Measurements from ENCODE around the gene MKS1. TPM values are rescaled to one million over a fixed set of nuclear protein-coding genes. Genes with fewer than 3 reads are reported as not detected.

MKS1 gene
- total and polyA plus RNA-seq, 2 donors (not counting 3 experiments of a cell fraction or from before 2014, with no cell fraction given): 12.2 to 13.2 TPM

DNA sequence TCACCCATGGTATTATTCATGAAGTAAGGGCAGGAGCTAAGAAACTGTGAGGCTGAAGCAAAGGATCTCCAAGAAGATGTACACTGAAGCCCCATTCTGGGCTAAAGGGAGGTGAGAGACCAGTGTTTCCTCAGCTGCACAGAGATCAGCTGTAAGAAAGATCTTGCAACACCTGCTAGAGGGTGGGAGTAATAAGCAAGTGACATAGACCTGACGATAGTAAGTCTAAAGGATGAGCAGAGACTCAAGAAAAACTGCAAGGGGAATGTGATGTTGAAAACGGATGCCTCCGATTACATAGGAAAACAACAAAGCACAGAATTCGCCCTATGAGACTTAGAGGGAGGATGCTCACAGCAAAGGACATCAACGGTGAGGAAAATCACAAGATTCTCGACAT lies 52.4 kb downstream of the MKS1 start, which contains the start of gene OR4D2:
TSS of gene OR4D2 (plus strand) at position 301 of the 400 bp plus-strand sequence. CDS start 2,674 bp downstream, outside the sequence.
- Histone ChIP-seq H3K4me3 (replicated peaks in 1 of 3; ENCODE audit: insufficient read depth in 1 of 3, low read depth in 1 of 3, low read length in 3 of 3) (no peak within 1 kb of the TSS), H3K4me1 (ENCODE audit: control insufficient read depth, extremely low read depth, insufficient read depth, low read length) (no peaks in the 10 kb centered on the region), H3K9ac (replicated peaks; ENCODE audit: extremely low read depth, insufficient read depth, low read length) (no peak within 1 kb of the TSS), H3K27me3 (ENCODE audit: control insufficient read depth in 2 of 2, insufficient read depth in 2 of 2, low read length in 2 of 2) (peaks cover 6 to 18% of the 10 kb centered on the region in 2 experiments), H3K36me3 (ENCODE audit: control insufficient read depth in 2 of 2, extremely low read depth in 1 of 2, insufficient read depth in 2 of 2, low read length in 2 of 2) (no peaks in the 10 kb centered on the region), H3K9me3 (replicated peaks; ENCODE audit: control insufficient read depth, insufficient read depth, low read length) (no peaks in the 10 kb centered on the region), H3K9me1 (replicated peaks; ENCODE audit: control insufficient read depth, extremely low read depth, insufficient read depth, low read length) (no peaks in the 10 kb centered on the region), H3K4me2 (ENCODE audit: insufficient read depth, low read length) (no peak within 1 kb of the TSS), H4K20me1 (replicated peaks; ENCODE audit: control insufficient read depth, extremely low read depth, insufficient read depth, low read length) (no peaks in the 10 kb centered on the region), H3K27ac (ENCODE audit: insufficient read depth, low read depth, low read length) (no peak within 1 kb of the TSS), H3K79me2 (ENCODE audit: control insufficient read depth, insufficient read depth, low read length) (no peaks in the 10 kb centered on the region), H2AFZ (ENCODE audit: low read depth, low read length) (no peak within 1 kb of the TSS)
- intact Hi-C loops (cut with micrococcal nuclease) (no loop called here), dilution Hi-C loops (cut with MboI; ENCODE audit: extremely low pct_ligation_motif_present, low sequenced_read_pairs) (no loop called here)
- ChIA-PET CTCF (no interaction called here), POLR2A (no interaction called here)
- TF ChIP-seq POLR2AphosphoS5 (IDR thresholded peaks at IDR 0.05; ENCODE audit: insufficient read depth, low read depth, low read length): no peak
- TF ChIP-seq, protein P1, sequence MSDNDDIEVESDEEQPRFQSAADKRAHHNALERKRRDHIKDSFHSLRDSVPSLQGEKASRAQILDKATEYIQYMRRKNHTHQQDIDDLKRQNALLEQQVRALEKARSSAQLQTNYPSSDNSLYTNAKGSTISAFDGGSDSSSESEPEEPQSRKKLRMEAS (IDR thresholded peaks at IDR 0.05; ENCODE audit: insufficient read depth, insufficient read length): no peak
- no peak for TF ChIP-seq EZH2 (IDR thresholded peaks at IDR 0.05; ENCODE audit: borderline replicate concordance, low read depth, low read length, severe bottlenecking)
- no peak for TF ChIP-seq MYC (IDR thresholded peaks at IDR 0.05; ENCODE audit: low read depth, low read length)
- no peak for TF ChIP-seq GATA2 (IDR thresholded peaks at IDR 0.05; ENCODE audit: insufficient read depth, insufficient read length, low read depth, low read length)
- FAIRE-seq (no peak), DNase-seq (ENCODE audit: low read depth, low spot score) (no peak)
- BruUV-seq (replicated peaks): no TSS peak

DNA sequence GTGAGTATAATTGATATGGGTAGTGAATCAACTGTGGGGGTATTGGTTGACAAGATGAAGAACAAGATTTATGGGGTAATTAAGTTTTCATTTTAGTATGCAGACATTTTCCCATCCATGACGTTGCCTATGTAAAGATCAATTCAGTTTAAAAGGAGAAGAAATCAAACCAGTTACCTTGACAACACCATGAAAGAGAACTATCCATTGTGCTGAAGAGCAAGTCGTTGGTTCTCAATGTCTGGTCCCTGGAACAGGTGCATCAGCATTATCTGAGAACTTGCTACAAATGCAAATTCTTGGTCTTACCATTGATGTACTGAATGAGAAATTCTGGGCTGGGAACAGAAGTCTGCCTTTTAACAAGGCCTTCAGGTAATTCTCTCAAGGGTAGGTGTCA lies 53.1 kb downstream of the MKS1 start:
- DNase-seq (ENCODE audit: low read depth, low spot score) (no peak), FAIRE-seq (no peak)
- TF ChIP-seq, protein P2, sequence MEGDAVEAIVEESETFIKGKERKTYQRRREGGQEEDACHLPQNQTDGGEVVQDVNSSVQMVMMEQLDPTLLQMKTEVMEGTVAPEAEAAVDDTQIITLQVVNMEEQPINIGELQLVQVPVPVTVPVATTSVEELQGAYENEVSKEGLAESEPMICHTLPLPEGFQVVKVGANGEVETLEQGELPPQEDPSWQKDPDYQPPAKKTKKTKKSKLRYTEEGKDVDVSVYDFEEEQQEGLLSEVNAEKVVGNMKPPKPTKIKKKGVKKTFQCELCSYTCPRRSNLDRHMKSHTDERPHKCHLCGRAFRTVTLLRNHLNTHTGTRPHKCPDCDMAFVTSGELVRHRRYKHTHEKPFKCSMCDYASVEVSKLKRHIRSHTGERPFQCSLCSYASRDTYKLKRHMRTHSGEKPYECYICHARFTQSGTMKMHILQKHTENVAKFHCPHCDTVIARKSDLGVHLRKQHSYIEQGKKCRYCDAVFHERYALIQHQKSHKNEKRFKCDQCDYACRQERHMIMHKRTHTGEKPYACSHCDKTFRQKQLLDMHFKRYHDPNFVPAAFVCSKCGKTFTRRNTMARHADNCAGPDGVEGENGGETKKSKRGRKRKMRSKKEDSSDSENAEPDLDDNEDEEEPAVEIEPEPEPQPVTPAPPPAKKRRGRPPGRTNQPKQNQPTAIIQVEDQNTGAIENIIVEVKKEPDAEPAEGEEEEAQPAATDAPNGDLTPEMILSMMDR (IDR thresholded peaks at IDR 0.05; ENCODE audit: extremely low read depth in 1 of 2, insufficient read depth in 1 of 2, low read depth in 1 of 2, low read length in 2 of 2): no peak
- no peak for TF ChIP-seq JUN (IDR thresholded peaks at IDR 0.05; ENCODE audit: borderline replicate concordance, insufficient read depth, insufficient read length, low read depth)
- TF ChIP-seq GATA2 (IDR thresholded peaks at IDR 0.05; ENCODE audit: insufficient read depth, insufficient read length, low read depth, low read length): no peak
- TF ChIP-seq POLR2A (IDR thresholded peaks at IDR 0.05; ENCODE audit: low read depth, low read length): no peak
- TF ChIP-seq FOS (IDR thresholded peaks at IDR 0.05; ENCODE audit: borderline replicate concordance, insufficient read depth, low read length): no peak
- TF ChIP-seq, protein P1 (IDR thresholded peaks at IDR 0.05; ENCODE audit: insufficient read depth, insufficient read length): no peak
- TF ChIP-seq POLR2AphosphoS5 (IDR thresholded peaks at IDR 0.05; ENCODE audit: insufficient read depth, low read depth, low read length): no peak
- TF ChIP-seq MYC (IDR thresholded peaks at IDR 0.05; ENCODE audit: low read depth, low read length): no peak
- no peak for TF ChIP-seq EZH2 (IDR thresholded peaks at IDR 0.05; ENCODE audit: borderline replicate concordance, low read depth, low read length, severe bottlenecking)
- no peak overlapping the region for H3K4me3 ChIP-seq (replicated peaks in 1 of 3; ENCODE audit: insufficient read depth in 1 of 3, low read depth in 1 of 3, low read length in 3 of 3)
- H4K20me1 ChIP-seq (replicated peaks; ENCODE audit: control insufficient read depth, extremely low read depth, insufficient read depth, low read length): no peaks in the 10 kb centered on the region
- H2AFZ ChIP-seq (ENCODE audit: low read depth, low read length): no peak overlapping the region
- H3K4me2 ChIP-seq (ENCODE audit: insufficient read depth, low read length): no peak overlapping the region
- dilution Hi-C loops (cut with MboI; ENCODE audit: extremely low pct_ligation_motif_present, low sequenced_read_pairs) (no loop called here), intact Hi-C loops (cut with micrococcal nuclease) (no loop called here)
- POLR2A ChIA-PET: no interaction called here
- CTCF ChIA-PET: no interaction called here
- no peaks in the 10 kb centered on the region for H3K4me1 ChIP-seq (ENCODE audit: control insufficient read depth, extremely low read depth, insufficient read depth, low read length)
- H3K27me3 ChIP-seq (ENCODE audit: control insufficient read depth in 2 of 2, insufficient read depth in 2 of 2, low read length in 2 of 2): peaks cover 6 to 18% of the 10 kb centered on the region in 2 experiments
- no peak overlapping the region for H3K9ac ChIP-seq (replicated peaks; ENCODE audit: extremely low read depth, insufficient read depth, low read length)
- no TSS peak for BruUV-seq (replicated peaks)
- H3K79me2 ChIP-seq (ENCODE audit: control insufficient read depth, insufficient read depth, low read length): no peaks in the 10 kb centered on the region
- H3K36me3 ChIP-seq (ENCODE audit: control insufficient read depth in 2 of 2, extremely low read depth in 1 of 2, insufficient read depth in 2 of 2, low read length in 2 of 2): no peaks in the 10 kb centered on the region
- H3K9me1 ChIP-seq (replicated peaks; ENCODE audit: control insufficient read depth, extremely low read depth, insufficient read depth, low read length): no peaks in the 10 kb centered on the region
- H3K27ac ChIP-seq (ENCODE audit: insufficient read depth, low read depth, low read length): no peak overlapping the region
- no peaks in the 10 kb centered on the region for H3K9me3 ChIP-seq (replicated peaks; ENCODE audit: control insufficient read depth, insufficient read depth, low read length)
